Astrocyte of the cerebellum (primary cell): ENCODE data around the gene SNX14.
"Not testable (repeated sequence)": the region's sequence is repeated elsewhere in the genome, so short reads cannot be mapped to it uniquely, and the experiment has no call there.

ENCODE experiments used
- DNase-seq: peaks from one replicate; pipeline ENCODE4 v3.0.0-alpha.2; 2011; ENCODE audit warnings: low read depth
- H3K4me3 ChIP-seq: 2 replicates; pipeline ENCODE4 v1.5.1; 2011; ENCODE audit warnings: mild to moderate bottlenecking, low read depth, low read length, moderate library complexity
- in situ Hi-C: cut with HindIII; loops from 2 replicates; pipeline ENCODE4 v1.10.0; 2017; ENCODE audit warnings: low sequenced_read_pairs
- TF ChIP-seq, protein P1 (sequence below): IDR thresholded peaks from 2 replicates; pipeline ENCODE4 v1.5.1; 2012; ENCODE audit warnings: low read length, low read depth, moderate library complexity, mild to moderate bottlenecking; ENCODE audit errors: missing control alignments

Gene SNX14

DNA sequence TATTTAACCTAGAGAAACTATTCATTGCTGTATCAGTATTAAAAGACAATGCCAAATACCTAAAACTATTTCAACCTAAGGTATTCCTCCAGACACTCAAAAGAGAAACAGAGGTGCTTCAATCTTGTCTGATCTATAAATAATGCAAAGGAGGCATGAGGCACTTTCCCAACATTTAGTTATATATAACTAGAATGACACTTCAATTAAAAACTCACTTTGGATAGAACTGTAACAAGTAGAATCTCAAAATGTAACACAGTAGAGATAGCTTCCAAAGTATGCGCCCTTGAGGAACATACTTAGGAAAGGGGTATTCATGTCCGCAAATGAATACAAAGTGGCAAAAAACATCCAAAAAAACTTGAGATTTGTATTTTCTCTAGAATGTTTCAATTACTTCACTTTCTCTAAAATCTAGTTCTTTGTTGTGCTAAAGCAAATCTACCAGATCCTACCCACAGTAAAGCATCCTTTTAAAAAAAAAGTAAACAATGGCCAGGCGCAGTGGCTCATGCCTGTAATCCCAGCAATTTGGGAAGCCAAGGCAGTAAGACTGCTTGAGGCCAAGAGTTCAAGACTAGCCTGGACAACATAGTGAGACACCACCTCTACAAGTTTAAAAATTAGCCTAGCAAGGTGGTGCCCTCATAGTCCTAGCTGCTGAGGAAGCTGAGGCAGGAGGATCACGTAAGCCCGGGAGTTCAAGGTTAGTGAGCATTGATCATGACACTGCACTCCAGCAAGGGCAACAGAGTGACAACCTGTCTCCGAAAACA is 38.7 kb upstream of the SNX14 start:
- DNase-seq: no peak
- TF ChIP-seq, protein P1, sequence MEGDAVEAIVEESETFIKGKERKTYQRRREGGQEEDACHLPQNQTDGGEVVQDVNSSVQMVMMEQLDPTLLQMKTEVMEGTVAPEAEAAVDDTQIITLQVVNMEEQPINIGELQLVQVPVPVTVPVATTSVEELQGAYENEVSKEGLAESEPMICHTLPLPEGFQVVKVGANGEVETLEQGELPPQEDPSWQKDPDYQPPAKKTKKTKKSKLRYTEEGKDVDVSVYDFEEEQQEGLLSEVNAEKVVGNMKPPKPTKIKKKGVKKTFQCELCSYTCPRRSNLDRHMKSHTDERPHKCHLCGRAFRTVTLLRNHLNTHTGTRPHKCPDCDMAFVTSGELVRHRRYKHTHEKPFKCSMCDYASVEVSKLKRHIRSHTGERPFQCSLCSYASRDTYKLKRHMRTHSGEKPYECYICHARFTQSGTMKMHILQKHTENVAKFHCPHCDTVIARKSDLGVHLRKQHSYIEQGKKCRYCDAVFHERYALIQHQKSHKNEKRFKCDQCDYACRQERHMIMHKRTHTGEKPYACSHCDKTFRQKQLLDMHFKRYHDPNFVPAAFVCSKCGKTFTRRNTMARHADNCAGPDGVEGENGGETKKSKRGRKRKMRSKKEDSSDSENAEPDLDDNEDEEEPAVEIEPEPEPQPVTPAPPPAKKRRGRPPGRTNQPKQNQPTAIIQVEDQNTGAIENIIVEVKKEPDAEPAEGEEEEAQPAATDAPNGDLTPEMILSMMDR: no peak
- in situ Hi-C loops: no loop called here
- no peak overlapping the region for H3K4me3 ChIP-seq

DNA sequence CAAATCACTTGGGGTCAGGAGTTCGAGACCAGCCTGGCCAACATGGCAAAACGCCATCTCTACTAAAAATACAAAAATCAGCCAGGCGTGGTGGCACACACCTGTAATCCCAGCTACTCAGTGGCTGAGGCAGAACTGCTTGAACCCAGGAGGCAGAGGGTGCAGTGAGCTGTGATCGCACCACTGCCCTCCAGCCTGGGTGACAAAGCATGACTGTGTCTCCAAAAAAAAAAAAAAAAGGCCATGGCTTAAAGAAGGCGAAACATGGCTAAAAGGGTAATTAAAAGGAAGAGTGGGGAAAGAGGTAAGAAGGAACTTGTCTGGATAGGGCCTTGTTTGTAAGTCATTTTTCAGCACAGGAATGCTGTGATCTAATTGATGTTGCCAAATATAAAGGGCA is 37.5 kb upstream of the SNX14 start:
- in situ Hi-C loops, DNase-seq, H3K4me3 ChIP-seq: not testable (repeated sequence)

DNA sequence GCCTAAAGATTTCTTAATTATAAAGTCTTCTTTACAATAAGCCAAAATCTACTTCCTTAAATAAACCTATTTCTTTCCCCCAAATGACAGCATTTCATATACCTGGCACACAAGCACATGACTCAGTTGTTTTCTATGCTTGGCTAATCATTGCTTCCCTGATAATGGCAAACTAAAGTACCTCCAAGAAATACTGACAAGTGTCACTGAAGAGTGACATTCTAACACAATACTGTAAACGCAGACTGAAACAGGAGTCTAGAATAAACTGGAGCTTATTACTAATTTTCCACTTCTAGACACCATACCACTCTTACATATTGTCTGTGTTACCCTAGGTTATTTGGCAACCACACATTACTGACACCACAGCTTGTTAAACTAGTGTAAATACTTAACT is 34.7 kb upstream of the SNX14 start:
- no peak for DNase-seq
- no peak overlapping the region for H3K4me3 ChIP-seq
- TF ChIP-seq, protein P1: no peak
- in situ Hi-C loops: no loop called here

DNA sequence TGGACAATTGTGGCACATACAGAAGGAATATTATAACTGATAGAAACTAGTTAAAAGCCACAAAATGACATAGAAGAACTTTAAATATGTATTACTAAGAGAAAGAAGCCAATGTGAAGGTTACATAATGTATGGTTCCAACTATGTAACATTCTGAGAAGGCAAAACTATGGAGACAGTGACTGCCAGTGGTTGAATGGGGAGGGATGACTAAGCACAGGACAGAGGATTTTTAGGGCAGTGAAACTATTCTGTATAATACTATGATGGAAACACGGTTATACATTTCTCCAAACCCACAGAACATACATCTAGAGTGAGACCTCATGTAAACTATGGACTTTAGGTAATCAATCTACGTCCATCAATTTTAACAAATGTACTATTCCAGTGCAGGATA is 26.6 kb upstream of the SNX14 start:
- in situ Hi-C loops: no loop called here
- DNase-seq: no peak

DNA sequence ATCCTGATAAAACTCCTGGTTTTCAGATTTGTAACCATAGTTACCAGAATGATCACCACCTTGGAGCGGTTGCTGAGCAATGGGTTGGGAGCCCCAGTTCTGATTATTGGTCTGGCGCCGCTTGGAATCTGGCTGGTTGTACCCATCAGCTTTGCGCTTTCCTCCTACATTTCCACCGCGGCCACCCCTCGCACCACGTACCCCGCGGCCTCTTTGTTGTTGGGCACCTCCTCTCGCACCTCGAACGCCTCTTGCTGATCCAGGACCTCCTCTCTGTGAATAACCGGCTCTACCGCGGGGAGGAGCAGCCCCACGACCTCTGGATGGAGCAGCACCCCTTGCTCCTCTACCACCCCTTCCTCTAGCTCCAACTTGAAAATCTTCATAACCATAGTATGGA is 21.1 kb upstream of the SNX14 start:
- TF ChIP-seq, protein P1: no peak
- no peak for DNase-seq
- in situ Hi-C loops: no loop called here
- H3K4me3 ChIP-seq: no peak overlapping the region

More for the DNA sequence above, 26.6 kb upstream of the SNX14 start:
- TF ChIP-seq, protein P1: no peak
- no peak overlapping the region for H3K4me3 ChIP-seq

DNA sequence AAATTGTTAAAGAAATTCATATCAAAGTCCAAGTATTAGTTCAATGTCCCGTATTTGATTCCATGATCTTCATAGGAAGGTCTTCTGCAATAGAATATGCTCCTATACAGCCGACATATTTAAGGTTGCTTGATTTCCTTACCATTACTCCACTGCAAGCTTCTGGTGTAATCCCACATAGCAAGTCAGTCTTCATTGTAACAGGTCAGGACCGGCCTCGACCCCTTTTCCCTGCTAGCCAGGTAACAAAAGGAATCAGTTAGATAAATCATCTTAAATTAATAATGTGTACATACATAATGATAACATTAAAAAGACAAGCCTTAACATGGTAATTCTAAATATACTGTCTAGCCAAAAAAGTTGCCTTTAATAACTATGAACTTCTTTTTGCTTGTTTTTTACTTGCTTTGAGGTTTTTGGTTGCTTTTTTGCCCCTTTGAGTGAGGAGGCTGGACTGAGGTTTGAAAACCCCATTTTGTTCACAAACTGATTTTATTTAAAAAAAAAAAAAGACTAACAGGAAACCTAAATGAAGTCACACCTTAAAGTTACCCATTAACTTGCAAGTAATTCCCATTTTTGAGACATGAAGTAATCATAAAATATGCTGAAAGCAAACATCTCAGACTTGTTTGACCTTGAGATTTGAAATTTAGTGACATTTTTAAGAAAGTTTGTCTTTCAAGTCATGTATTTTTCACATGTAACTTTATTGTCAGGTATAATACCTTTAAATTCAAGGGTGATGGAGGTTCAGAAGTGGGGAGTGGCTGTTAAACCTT is 19.2 kb upstream of the SNX14 start:
- no peak overlapping the region for H3K4me3 ChIP-seq
- TF ChIP-seq, protein P1: no peak
- no peak for DNase-seq
- in situ Hi-C loops: no loop called here
